Brain microvascular endothelial cell (primary cell): Measurements from ENCODE around the gene MC1R.
"Not testable (repeated sequence)": the region's sequence is repeated elsewhere in the genome, so short reads cannot be mapped to it uniquely, and the experiment has no call there.

Experiments
- DNase-seq: peaks from one replicate; pipeline ENCODE4 v3.0.0-alpha.2; 2020
- H3K27ac ChIP-seq: fragments of 250-450 bp; sonication (Bioruptor Pico); 2 replicates; pipeline ENCODE4 v1.5.1; 2020; ENCODE audit warnings: mild to moderate bottlenecking, moderate library complexity
- H3K27me3 ChIP-seq: fragments of 250-450 bp; sonication (Bioruptor Pico); replicated peaks from 2 replicates; pipeline ENCODE4 v1.5.1; 2020; ENCODE audit warnings: mild to moderate bottlenecking
- H3K36me3 ChIP-seq: fragments of 250-450 bp; sonication (Bioruptor Pico); replicated peaks from 2 replicates; pipeline ENCODE4 v1.5.1; 2020; ENCODE audit warnings: mild to moderate bottlenecking
- H3K4me3 ChIP-seq: 2 replicates; pipeline ENCODE4 v1.5.1; 2011; ENCODE audit warnings: low read depth, mild to moderate bottlenecking, control low read depth, low read length, moderate library complexity
- CTCF ChIP-seq: IDR thresholded peaks from 2 replicates; pipeline ENCODE4 v1.5.1; 2011; ENCODE audit warnings: low read depth, mild to moderate bottlenecking, moderate library complexity, low read length, control low read depth, inconsistent platforms; ENCODE audit errors: missing control alignments
- in situ Hi-C: cut with HindIII; loops from 2 replicates; pipeline ENCODE4 v1.10.0; 2017; ENCODE audit warnings: low sequenced_read_pairs, low pct_ligation_motif_present

MC1R gene

DNA sequence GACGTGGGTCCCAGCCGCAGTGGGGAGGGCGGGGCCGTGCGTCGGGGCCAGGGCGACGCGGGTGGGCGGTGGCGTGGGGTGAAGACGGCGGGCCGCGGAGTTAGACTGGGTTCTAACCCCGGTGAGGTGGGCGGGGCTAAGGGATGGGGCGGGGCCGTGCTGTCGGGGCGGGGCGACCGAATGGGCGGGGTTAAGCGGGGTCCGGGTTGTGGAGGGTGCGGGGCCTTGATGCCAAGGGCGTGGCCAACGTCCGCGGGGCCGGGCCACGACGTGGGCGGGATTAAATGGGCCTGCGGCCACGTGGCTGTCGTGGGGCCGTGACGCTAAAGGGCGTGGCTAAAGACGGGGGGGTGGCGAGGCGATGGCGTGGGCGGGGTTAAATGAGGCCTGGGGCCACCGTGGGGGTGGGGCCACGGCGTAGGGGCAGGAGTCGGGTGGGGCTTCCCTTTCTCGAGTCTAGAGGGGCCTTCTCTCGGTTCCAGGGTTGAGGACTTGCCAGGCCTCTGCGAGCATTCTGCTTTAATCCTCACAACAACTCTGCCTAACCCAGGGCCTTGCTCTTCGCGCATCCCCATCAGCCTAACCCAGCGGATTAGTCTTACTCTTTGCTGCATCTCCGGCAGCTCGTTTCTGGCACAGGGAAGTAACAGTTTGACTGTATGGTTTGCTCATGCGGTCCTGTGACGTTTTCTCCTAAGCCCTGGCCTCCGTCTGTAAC lies 44.5 kb upstream of the MC1R start:
- H3K27ac ChIP-seq, result peak overlapping the region; percentile 99
- DNase-seq, result peak; percentile 88
- no peaks in the 10 kb centered on the region for H3K27me3 ChIP-seq
- TF ChIP-seq CTCF, result no peak
- in situ Hi-C loops, result no loop called here
- H3K4me3 ChIP-seq, result peak overlapping the region; percentile 82
- peaks cover 14% of the 10 kb centered on the region for H3K36me3 ChIP-seq

- in situ Hi-C loops, H3K4me3 ChIP-seq, DNase-seq, H3K27ac ChIP-seq, H3K27me3 ChIP-seq: not testable (repeated sequence)
- H3K36me3 ChIP-seq, result peaks cover 45% of the 10 kb centered on the region
Observed at GRCh38 chr16:89879123-89879522, 39.5 kb upstream of the MC1R start.

DNA sequence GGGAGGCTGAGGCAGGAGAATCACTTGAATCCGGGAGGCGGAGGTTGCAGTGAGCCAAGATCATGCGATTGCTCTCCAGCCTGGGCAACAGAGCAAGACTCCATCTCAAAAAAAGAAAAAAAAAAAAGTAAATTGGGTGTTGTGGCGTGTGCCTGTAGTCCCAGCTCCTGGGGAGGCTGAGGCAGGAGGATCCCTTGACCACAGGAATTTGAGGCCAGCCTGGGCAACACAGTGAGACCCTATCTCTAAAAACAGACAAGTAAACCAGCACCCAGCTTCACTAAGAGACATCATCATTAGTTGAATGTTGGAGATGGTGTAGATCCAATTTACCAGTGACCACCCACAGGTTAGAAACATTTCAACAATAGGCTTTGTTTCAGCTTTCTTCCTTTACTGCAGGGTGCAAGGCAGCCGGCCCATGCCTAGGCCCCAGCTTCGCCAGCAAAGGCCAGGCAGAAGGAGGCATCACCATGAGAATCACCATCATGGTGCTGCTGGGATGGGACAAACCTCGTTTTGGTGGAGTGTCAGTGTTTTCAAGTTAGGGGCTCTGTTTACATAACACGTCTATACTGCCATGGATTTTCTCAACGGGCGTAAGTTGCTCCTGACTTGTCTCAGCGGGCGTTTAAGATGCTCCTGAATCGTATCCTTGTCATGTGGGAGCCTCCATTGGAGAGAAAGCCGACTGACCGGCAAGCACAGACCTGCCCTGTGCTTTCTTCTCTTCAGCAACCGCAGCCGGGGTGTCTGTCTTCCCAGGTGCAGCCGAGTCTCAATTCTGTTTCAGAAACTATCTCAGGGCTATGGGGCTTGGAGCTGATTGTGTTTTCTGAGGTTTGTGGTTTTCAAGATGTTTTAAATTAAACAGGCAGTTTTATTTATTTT lies 37.9 kb upstream of the MC1R start:
- Histone ChIP-seq H3K36me3 (peaks cover 49% of the 10 kb centered on the region), H3K27me3 (no peaks in the 10 kb centered on the region), H3K27ac (no peak overlapping the region), H3K4me3 (no peak overlapping the region)
- no peak for DNase-seq
- TF ChIP-seq CTCF, result no peak
- in situ Hi-C loops, result no loop called here

DNA sequence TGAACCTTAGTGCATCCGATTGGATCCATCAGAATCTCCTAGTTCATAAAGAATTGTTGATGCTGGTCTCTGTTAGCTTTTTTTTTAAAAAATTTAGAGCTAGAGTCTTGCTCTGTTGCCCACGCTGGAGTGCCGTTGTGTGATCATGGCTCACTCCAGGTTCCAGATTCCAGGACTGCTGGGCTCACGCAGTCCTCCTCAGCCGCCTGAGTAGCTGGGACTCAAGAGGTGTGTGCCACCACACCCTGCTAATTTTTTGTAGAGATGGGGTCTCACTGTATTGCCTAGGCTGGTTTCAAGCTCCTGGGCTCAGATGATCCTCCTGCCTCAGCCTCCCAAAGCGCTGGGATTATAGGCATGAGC lies 37.3 kb upstream of the MC1R start:
- Histone ChIP-seq H3K27me3 (no peaks in the 10 kb centered on the region), H3K36me3 (peaks cover 53% of the 10 kb centered on the region), H3K4me3 (no peak overlapping the region), H3K27ac (no peak overlapping the region)
- DNase-seq, result no peak
- in situ Hi-C loops, result no loop called here
- TF ChIP-seq CTCF, result no peak

- no peak overlapping the region for H3K27ac ChIP-seq
- H3K36me3 ChIP-seq, result peaks cover 72% of the 10 kb centered on the region
- in situ Hi-C loops, result no loop called here
- DNase-seq, result no peak
- no peak overlapping the region for H3K4me3 ChIP-seq
- no peaks in the 10 kb centered on the region for H3K27me3 ChIP-seq
- no peak for TF ChIP-seq CTCF
Observed at GRCh38 chr16:89883346-89884040, 35.2 kb upstream of the MC1R start.

GRCh38 chr16:89884041-89884421 lies 34.6 kb upstream of the MC1R start:
- no peaks in the 10 kb centered on the region for H3K27me3 ChIP-seq
- in situ Hi-C loops, result no loop called here
- H3K36me3 ChIP-seq, result peaks cover 68% of the 10 kb centered on the region
- H3K27ac ChIP-seq, result no peak overlapping the region
- H3K4me3 ChIP-seq, result no peak overlapping the region
- no peak for DNase-seq
- TF ChIP-seq CTCF, result no peak
